HepG2 (cell line): Measurements from ENCODE around the gene RMI2. TPM values are rescaled to one million over a fixed set of nuclear protein-coding genes. Genes with fewer than 3 reads are reported as not detected.

ENCODE experiments used
- HOXA9 ChIP-seq: sonication (generic); formaldehyde crosslinking; IDR thresholded peaks from 2 replicates; pipeline ENCODE4 v1.8.1; 2022; ENCODE audit warnings: missing genetic modification reagents, mild to moderate bottlenecking, moderate library complexity, borderline replicate concordance
- NFKBIZ ChIP-seq: IDR thresholded peaks from 2 replicates; pipeline ENCODE4 v1.6.1; 2018; ENCODE audit warnings: missing genetic modification reagents, missing compliant biosample characterization
- NRL ChIP-seq: sonication (generic); formaldehyde crosslinking; IDR thresholded peaks from 2 replicates; pipeline ENCODE4 v1.5.0; 2020; ENCODE audit warnings: missing genetic modification reagents, mild to moderate bottlenecking, moderate library complexity, borderline replicate concordance
- SUZ12 ChIP-seq: fragments of 150-350 bp; IDR thresholded peaks from 2 replicates; pipeline ENCODE4 v1.6.1; 2014; ENCODE audit warnings: low read depth, low read length
- TGIF2 ChIP-seq: IDR thresholded peaks from 2 replicates; pipeline ENCODE4 v1.6.1; 2016; ENCODE audit warnings: control low read depth, missing compliant biosample characterization
- ZBTB40 ChIP-seq, 2 experiments: fragments of 450-650 bp in 1 of 2; sonication (generic) in 1 of 2; formaldehyde crosslinking in 1 of 2; IDR thresholded peaks; 2 replicates each; pipeline versions ENCODE4 v1.6.1 to v1.8.0; 2016 to 2022; ENCODE audit warnings: antibody characterized with exemption in 1 of 2, mild to moderate bottlenecking in 1 of 2, missing genetic modification reagents in 1 of 2
- ZNF230 ChIP-seq: sonication (generic); formaldehyde crosslinking; IDR thresholded peaks from 2 replicates; pipeline ENCODE4 v1.4.0; 2020; ENCODE audit warnings: mild to moderate bottlenecking, missing genetic modification reagents
- ZNF350 ChIP-seq: sonication (generic); formaldehyde crosslinking; IDR thresholded peaks from 2 replicates; pipeline ENCODE4 v1.4.0; 2020; ENCODE audit warnings: mild to moderate bottlenecking, low read depth, missing genetic modification reagents, borderline replicate concordance
- polyA plus RNA-seq, 8 experiments: library from polyadenylated mRNA; depleted of rRNA in 3 of 8; stranded (reverse) in 7 of 8; unstranded in 1 of 8; fragments of >200 nt; fragmentation: Illumina TruSeq in 4 of 8; extraction: Trizol in 4 of 8; gene quantifications; 2 replicates each; pipeline versions ENCODE4 v1.2.1 to v1.2.3, GENCODE V29; 2011 to 2016; ENCODE audit warnings: low read depth in 4 of 8, missing spikeins in 1 of 8, mixed read lengths in 1 of 8; ENCODE audit not compliant: insufficient read depth in 1 of 8
- total RNA-seq, 5 experiments: library from RNA; depleted of rRNA; stranded (reverse); fragments of >200 nt; fragmentation: Illumina TruSeq; extraction: Trizol; gene quantifications; 2 replicates each; pipeline ENCODE4 v1.2.3, GENCODE V29; 2016; ENCODE audit warnings: low read depth in 1 of 5
- TF ChIP-seq, protein P1 (sequence below): sonication (generic); formaldehyde crosslinking; IDR thresholded peaks from 2 replicates; pipeline ENCODE4 v1.9.0; 2021; ENCODE audit warnings: mild to moderate bottlenecking, missing genetic modification reagents
- TF ChIP-seq, protein P2 (sequence below): sonication (generic); formaldehyde crosslinking; IDR thresholded peaks from 2 replicates; pipeline ENCODE4 v1.4.0; 2020; ENCODE audit warnings: missing genetic modification reagents, mild to moderate bottlenecking, borderline replicate concordance

RMI2 gene
- total and polyA plus RNA-seq, 2 of the 13 experiments (the other 11 are each of a cell fraction or from before 2014, with no cell fraction given), result 24.5 to 55.7 TPM

GRCh38 chr16:11396241-11397048, 51.2 kb downstream of the RMI2 start (continued):
- TF ChIP-seq ZBTB40 (IDR thresholded peaks at IDR 0.05) (no peak), ZBTB40 (CRISPR knock-in tag; IDR thresholded peaks at IDR 0.05) (peak; percentile 43; the same call in 1 of the 2 replicates), SUZ12 (no peak), HOXA9 (CRISPR knock-in tag) (no peak), ZNF230 (CRISPR knock-in tag) (peak; percentile 51; the same call in 1 of the 2 replicates), NRL (CRISPR knock-in tag) (peak; percentile 55), TGIF2 (CRISPR knock-in tag) (0 out of 2 replicates have a peak, but pooled peaks have one; percentile 71), ZNF350 (peak; percentile 80; the same call in 1 of the 2 replicates), NFKBIZ (CRISPR knock-in tag) (no peak; the same call in 1 of the 2 replicates)
- TF ChIP-seq, protein P1, sequence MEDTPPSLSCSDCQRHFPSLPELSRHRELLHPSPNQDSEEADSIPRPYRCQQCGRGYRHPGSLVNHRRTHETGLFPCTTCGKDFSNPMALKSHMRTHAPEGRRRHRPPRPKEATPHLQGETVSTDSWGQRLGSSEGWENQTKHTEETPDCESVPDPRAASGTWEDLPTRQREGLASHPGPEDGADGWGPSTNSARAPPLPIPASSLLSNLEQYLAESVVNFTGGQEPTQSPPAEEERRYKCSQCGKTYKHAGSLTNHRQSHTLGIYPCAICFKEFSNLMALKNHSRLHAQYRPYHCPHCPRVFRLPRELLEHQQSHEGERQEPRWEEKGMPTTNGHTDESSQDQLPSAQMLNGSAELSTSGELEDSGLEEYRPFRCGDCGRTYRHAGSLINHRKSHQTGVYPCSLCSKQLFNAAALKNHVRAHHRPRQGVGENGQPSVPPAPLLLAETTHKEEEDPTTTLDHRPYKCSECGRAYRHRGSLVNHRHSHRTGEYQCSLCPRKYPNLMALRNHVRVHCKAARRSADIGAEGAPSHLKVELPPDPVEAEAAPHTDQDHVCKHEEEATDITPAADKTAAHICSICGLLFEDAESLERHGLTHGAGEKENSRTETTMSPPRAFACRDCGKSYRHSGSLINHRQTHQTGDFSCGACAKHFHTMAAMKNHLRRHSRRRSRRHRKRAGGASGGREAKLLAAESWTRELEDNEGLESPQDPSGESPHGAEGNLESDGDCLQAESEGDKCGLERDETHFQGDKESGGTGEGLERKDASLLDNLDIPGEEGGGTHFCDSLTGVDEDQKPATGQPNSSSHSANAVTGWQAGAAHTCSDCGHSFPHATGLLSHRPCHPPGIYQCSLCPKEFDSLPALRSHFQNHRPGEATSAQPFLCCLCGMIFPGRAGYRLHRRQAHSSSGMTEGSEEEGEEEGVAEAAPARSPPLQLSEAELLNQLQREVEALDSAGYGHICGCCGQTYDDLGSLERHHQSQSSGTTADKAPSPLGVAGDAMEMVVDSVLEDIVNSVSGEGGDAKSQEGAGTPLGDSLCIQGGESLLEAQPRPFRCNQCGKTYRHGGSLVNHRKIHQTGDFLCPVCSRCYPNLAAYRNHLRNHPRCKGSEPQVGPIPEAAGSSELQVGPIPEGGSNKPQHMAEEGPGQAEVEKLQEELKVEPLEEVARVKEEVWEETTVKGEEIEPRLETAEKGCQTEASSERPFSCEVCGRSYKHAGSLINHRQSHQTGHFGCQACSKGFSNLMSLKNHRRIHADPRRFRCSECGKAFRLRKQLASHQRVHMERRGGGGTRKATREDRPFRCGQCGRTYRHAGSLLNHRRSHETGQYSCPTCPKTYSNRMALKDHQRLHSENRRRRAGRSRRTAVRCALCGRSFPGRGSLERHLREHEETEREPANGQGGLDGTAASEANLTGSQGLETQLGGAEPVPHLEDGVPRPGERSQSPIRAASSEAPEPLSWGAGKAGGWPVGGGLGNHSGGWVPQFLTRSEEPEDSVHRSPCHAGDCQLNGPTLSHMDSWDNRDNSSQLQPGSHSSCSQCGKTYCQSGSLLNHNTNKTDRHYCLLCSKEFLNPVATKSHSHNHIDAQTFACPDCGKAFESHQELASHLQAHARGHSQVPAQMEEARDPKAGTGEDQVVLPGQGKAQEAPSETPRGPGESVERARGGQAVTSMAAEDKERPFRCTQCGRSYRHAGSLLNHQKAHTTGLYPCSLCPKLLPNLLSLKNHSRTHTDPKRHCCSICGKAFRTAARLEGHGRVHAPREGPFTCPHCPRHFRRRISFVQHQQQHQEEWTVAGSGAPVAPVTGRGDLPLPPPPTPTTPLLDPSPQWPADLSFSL (CRISPR knock-in tag), result no peak
- TF ChIP-seq, protein P2, sequence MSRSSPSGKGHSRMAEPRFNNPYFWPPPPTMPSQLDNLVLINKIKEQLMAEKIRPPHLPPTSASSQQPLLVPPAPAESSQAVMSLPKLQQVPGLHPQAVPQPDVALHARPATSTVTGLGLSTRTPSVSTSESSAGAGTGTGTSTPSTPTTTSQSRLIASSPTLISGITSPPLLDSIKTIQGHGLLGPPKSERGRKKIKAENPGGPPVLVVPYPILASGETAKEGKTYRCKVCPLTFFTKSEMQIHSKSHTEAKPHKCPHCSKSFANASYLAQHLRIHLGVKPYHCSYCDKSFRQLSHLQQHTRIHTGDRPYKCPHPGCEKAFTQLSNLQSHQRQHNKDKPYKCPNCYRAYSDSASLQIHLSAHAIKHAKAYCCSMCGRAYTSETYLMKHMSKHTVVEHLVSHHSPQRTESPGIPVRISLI, result peak; percentile 38; the same call in 1 of the 2 replicates
